Bronchial epithelial cell (primary cell): ENCODE results near the gene PHF10. TPM values are rescaled to one million over a fixed set of nuclear protein-coding genes. Genes with fewer than 3 reads are reported as not detected.

Source experiments
- DNase-seq: peaks from one replicate; pipeline ENCODE4 v3.0.0-alpha.2; 2010; ENCODE audit warnings: low read depth
- FAIRE-seq: peaks from 2 replicates; lab custom pipeline; 2011; peaks lifted over from hg19 to GRCh38; lab: Jason Lieb, UNC
- H3K27me3 ChIP-seq: 2 replicates; pipeline ENCODE4 v1.5.1; 2011; ENCODE audit warnings: low read length; ENCODE audit not compliant: control insufficient read depth, insufficient read depth
- H3K36me3 ChIP-seq: 2 replicates; pipeline ENCODE4 v1.5.1; 2011; ENCODE audit warnings: low read length; ENCODE audit not compliant: control insufficient read depth, insufficient read depth
- H3K4me3 ChIP-seq: 2 replicates; pipeline ENCODE4 v1.5.1; 2011; ENCODE audit warnings: mild to moderate bottlenecking, low read depth, low read length, control low read depth
- total RNA-seq: library from RNA; depleted of rRNA; stranded (reverse); fragments of >200 nt; gene quantifications from 2 replicates; pipeline ENCODE4 v1.2.1, GENCODE V29; 2014
- TF ChIP-seq, protein P1 (sequence below): IDR thresholded peaks from 2 replicates; pipeline ENCODE4 v1.5.1; 2011; ENCODE audit warnings: mild to moderate bottlenecking, moderate library complexity, low read length, control low read depth, inconsistent platforms; ENCODE audit not compliant: insufficient read depth, severe bottlenecking

The PHF10 gene
- total RNA-seq, 1 donor from 2014 or later = 14.0 TPM

DNA sequence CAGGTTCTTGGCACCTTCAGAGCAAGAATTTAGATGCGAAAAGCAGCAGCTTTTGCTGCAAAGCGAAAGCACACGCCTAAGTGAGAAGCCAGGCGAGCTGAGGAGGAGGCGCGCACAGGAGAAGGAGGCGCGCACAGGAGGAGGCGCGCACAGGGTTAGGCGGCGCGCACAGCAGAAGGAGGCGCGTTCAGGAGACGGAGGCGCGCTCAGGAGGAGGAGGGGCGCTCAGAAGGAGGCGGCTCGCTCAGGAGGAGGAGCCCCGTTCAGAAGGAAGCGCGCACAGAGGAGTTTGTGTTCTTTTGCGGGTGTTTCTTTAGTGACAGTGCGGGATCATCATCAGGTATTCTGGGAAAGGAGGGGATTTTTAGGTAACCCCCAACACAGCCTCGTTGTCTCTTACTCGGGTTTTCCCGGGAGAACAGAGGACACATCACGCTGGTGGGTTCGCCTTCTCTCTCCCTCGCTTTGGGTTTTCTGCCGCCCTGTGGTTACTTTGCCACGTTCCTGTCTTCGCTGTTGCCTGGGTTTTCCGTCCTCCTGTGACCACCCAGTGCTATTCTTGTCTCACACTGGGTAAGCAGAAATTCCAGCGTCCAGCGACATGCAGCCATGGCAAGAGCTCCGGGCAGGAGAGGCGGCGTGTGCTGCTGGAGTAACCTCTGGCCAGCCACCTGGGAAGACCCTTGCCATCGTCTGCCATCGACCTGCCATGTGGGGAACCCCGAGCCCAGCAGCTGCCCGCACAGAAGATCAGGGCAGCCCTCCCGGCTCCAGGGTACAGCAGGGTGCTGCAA lies 69.5 kb downstream of the PHF10 start:
- peak; percentile 49 for DNase-seq
- FAIRE-seq = peak; percentile 83

More for the DNA sequence above, 69.5 kb downstream of the PHF10 start:
- Histone ChIP-seq H3K4me3 (peak overlapping the region; percentile 50), H3K36me3 (peaks cover 7% of the 10 kb centered on the region), H3K27me3 (no peaks in the 10 kb centered on the region)
- TF ChIP-seq, protein P1, sequence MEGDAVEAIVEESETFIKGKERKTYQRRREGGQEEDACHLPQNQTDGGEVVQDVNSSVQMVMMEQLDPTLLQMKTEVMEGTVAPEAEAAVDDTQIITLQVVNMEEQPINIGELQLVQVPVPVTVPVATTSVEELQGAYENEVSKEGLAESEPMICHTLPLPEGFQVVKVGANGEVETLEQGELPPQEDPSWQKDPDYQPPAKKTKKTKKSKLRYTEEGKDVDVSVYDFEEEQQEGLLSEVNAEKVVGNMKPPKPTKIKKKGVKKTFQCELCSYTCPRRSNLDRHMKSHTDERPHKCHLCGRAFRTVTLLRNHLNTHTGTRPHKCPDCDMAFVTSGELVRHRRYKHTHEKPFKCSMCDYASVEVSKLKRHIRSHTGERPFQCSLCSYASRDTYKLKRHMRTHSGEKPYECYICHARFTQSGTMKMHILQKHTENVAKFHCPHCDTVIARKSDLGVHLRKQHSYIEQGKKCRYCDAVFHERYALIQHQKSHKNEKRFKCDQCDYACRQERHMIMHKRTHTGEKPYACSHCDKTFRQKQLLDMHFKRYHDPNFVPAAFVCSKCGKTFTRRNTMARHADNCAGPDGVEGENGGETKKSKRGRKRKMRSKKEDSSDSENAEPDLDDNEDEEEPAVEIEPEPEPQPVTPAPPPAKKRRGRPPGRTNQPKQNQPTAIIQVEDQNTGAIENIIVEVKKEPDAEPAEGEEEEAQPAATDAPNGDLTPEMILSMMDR = peak; percentile 40

Other genes starting within 250 kb of the PHF10 start
- 16.8 and 21.8 TPM in 2 replicates for gene WDR27, start 22.5 kb downstream of the PHF10 start, total RNA-seq
- gene C6orf120, start 22.4 kb downstream of the PHF10 start, total RNA-seq = 17.4 and 17.6 TPM in 2 replicates
- 1.0 and 1.1 TPM in 2 replicates for gene DYNLT2, start 27.1 kb upstream of the PHF10 start, total RNA-seq
- 25.1 and 25.8 TPM in 2 replicates for gene ERMARD, start 27.1 kb upstream of the PHF10 start, total RNA-seq